IMR-90 (cell line): Measurements from ENCODE around the gene DAD1.

Experiments
- CTCF ChIP-seq: conservative IDR thresholded peaks from 2 replicates; pipeline ENCODE4 v1.5.1; 2012; ENCODE audit warnings: mild to moderate bottlenecking, low read depth, low read length, improper control_type of control experiment
- POLR2A ChIP-seq: IDR thresholded peaks from 2 replicates; pipeline ENCODE4 v1.6.1; 2012; ENCODE audit warnings: mild to moderate bottlenecking, low read depth, low read length
- SMC3 ChIP-seq: fragments of 150-350 bp; IDR thresholded peaks from 2 replicates; pipeline ENCODE4 v1.6.1; 2016; ENCODE audit warnings: low read depth, mild to moderate bottlenecking, antibody characterized with exemption, low read length, moderate library complexity

- TF ChIP-seq POLR2A: no peak
- TF ChIP-seq CTCF: no peak
- no peak for TF ChIP-seq SMC3
These were observed 12.4 kb upstream of the DAD1 start for GRCh38 chr14:22601456-22601855.
